ENCODE data around the gene WBP2.
"Not testable (repeated sequence)": the region's sequence is repeated elsewhere in the genome, so short reads cannot be mapped to it uniquely, and the experiment has no call there.

The WBP2 gene

GRCh38 chr17:75888484-75888883 lies 33.3 kb upstream of the WBP2 start:
- DNase-seq (ENCODE audit: low read depth) = no peak

GRCh38 chr17:75885860-75886259 lies 30.7 kb upstream of the WBP2 start:
- not testable (repeated sequence) for DNase-seq (ENCODE audit: low read depth)

GRCh38 chr17:75885431-75885830 lies 30.3 kb upstream of the WBP2 start:
- DNase-seq (ENCODE audit: low read depth) = no peak

- DNase-seq (ENCODE audit: low read depth) = no peak
These were observed 26.7 kb upstream of the WBP2 start for GRCh38 chr17:75881678-75882454.

GRCh38 chr17:75880266-75880665 lies 25.1 kb upstream of the WBP2 start:
- no peak for DNase-seq (ENCODE audit: low read depth)

DNA sequence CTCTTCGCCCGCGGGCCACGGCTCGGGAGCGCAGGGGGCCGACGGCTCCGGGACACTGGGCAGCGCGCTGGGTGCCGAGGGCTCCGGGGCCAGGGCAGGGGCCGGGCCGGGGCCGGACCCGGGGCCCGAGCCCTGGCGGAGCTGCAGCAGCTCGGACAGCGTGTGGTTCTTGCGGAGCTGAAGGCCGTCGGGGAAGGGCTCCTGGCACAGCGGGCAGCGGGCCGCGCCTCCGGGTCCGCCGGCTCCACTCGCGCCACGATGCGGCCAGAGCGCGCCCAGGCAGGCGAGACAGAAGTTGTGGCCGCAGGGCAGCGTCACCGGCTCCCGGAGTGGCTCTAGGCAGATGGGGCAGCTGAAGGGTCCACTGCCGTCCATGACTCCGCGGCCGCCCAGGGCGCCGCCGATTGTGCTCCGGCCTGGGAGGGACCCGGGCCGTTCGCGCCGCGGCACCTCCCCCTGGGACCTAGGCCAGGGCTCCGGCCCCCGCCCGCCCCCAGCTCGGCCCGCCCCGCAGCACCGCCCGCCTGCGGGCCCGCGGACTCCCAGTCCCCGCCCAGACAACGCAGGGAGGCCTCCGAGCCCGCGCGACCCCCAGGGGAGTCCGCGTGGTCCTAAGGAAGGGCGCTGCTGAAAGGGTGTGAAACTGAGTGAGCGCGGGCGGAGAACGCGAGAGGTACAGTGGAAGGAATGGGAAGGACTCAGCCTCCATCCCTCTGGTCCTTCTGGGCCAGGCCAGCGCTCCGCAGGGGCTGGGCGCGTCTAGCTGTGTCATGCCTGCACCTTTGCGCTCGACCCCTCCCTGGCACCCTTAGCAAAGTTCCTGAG lies 23.3 kb upstream of the WBP2 start, which contains the start of gene TRIM47:
Gene TRIM47, minus strand, starts transcription at position 408 of the 825 bp plus-strand sequence. Its CDS starts 33 bp downstream, at position 375.
- DNase-seq (ENCODE audit: low read depth) = no peak

- DNase-seq (ENCODE audit: low read depth) = peak; percentile 57
These were observed 22.6 kb upstream of the WBP2 start for GRCh38 chr17:75877752-75878173.

DNA sequence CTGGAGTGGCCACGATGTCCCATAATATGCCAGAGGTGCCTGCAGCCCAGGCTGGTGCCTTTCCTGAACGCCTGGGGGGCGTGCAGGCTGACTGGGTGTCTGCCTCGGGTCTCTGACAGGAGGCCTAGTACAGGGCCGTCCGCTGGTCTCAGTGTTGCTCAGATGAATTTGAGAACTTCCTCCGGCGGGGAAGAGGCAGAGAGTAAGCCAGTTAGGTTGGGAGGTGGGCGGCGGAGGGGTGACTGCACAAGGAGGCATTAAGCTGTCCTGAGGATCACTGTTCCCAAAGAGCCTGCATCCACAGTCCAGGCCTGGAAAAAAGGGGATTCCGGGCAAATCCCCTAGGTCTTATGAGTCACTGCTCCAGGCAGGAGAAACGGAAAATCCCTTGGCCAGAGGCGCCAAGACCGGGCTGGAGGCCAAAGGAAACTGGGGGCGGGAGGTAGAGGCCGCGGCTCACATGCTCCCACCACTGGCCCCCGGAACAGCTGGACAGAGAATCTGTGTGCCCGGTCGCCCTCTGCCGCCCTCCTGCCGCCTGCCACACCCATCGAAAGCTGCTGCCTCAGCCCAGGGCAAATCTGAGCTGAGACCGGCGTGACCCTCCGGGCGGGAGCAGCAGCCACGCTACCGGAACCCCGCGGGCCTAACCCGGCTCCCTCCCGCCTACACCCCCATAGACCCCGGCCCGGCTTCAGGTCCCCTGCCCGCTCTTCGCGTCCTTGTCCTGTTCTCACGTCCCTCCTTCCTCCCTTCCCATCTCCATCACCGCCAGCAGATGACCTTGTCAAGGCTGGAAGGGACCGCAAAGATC lies 22.0 kb upstream of the WBP2 start:
- DNase-seq (ENCODE audit: low read depth) = no peak

GRCh38 chr17:75876190-75876937 lies 21.2 kb upstream of the WBP2 start:
- DNase-seq (ENCODE audit: low read depth) = peak; percentile 82

- no peak for DNase-seq (ENCODE audit: low read depth)
These were observed 20.7 kb upstream of the WBP2 start for GRCh38 chr17:75875940-75876189.

DNA sequence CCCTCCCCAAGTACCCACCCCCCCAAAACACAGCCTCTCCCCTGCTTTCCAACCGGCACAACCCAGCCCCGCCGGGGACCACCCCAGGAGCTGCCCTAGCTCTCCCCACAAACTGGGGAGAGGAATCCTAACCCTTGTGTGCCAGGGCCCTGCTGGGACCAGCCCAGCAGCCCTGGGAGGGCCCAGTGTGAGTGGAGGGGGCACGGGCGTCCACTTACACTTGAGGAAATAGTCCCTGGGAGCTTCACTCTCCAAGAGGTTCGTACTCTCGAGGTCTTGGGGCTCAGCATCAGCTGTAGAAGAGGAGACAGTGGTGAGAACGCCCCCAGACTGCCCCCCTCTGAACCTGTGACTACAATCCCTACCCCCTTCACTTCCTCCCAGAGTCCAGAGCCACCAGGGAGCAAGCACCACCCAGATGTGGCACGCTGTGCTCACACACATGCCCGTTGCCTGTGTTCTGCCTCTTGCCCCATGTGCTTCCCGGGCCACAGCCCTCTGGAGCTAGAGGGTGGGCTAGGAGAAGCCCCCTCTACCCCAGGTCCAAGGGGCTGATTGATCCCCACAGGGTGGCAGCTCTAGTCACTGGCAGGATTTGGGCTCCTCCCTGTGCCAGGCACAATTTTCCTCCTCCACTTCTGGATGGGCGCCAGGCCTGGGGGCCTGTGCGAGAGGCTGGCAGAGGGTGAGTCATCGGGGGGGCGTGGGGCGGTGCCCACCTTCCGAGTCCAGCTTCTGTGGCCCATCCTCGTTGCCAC lies 20.2 kb upstream of the WBP2 start:
- DNase-seq (ENCODE audit: low read depth) = no peak

- no peak for DNase-seq (ENCODE audit: low read depth)
These were observed 19.4 kb upstream of the WBP2 start for GRCh38 chr17:75874323-75875181.

GRCh38 chr17:75873587-75874322 lies 18.6 kb upstream of the WBP2 start:
- no peak for DNase-seq (ENCODE audit: low read depth)

- peak; percentile 41 for DNase-seq (ENCODE audit: low read depth)
These were observed 17.6 kb upstream of the WBP2 start for GRCh38 chr17:75872434-75873351.

- DNase-seq (ENCODE audit: low read depth) = not testable (repeated sequence)
These were observed 15.1 kb upstream of the WBP2 start for GRCh38 chr17:75870228-75870627.

DNA sequence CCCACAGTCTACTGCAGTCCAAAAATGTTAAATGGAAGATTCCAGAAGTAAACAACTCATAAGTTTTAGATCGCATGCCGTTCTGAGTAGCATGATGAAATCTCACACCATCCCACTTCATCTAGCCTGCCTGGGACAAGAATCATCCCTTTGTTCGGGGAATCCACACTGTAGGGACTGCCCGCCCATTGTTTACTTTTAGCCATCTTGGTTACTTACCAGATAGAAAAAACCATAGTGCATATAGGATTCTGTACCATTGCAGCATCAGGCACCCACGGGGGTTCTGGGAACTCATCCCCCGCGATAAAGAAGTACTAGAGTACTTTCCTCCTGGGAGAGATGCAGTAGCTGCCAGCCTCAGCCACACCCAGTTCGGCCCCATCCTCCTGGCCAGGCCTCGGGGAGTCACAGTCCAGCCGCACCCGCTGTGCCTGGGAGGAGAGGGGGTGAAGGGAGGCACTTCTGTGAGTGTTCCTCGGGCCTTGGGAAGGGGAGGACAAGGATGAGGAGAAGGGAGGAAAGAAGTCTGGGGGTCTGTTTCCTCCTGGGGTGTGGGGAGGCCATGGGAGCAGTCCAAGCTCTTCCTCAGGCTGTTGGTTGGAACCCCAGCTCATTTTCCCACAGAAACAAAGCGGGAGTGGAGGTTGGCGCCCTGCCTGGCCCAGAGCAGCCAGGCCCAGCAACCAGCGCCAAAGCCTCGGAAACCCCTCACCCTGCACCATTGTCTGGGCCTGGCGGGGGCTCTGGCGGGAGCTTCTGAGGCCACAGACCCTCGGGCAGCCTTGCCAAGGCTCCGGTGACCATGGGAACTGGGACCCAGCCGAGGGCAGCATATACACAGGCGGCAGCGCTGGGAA lies 14.4 kb upstream of the WBP2 start:
- DNase-seq (ENCODE audit: low read depth) = no peak

DNA sequence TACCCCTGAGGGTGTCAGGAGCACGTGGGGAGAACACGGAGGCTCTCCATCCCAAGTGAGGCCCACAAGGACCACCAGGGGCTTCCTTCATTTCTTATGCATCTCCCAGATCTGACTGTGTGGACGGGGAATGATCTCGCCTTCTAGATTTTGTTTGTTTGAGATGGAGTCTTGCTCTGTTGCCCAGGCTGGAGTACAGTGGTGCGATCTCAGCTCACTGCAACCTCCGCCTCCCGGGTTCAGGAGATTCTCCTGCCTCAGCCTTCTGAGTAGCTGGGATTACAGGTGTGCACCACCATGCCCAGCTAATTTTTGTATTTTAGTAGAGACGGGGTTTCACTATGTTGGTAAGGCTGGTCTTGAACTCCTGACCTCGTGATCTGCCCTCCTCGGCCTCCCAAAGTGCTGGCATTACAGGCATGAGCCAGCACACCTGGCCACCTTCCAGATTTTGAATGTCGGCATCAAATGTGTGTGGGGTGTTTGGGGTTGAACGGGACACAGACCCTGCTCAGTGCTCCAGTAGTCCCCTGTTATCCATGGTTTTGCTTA lies 13.7 kb upstream of the WBP2 start:
- not testable (repeated sequence) for DNase-seq (ENCODE audit: low read depth)

Data from T-helper 22 cell (primary cell).